ENCODE data around the gene CEP85L.
A peak's percentile ranks its signal among the peaks of the same experiment; 100 is the strongest.

Gene CEP85L

DNA sequence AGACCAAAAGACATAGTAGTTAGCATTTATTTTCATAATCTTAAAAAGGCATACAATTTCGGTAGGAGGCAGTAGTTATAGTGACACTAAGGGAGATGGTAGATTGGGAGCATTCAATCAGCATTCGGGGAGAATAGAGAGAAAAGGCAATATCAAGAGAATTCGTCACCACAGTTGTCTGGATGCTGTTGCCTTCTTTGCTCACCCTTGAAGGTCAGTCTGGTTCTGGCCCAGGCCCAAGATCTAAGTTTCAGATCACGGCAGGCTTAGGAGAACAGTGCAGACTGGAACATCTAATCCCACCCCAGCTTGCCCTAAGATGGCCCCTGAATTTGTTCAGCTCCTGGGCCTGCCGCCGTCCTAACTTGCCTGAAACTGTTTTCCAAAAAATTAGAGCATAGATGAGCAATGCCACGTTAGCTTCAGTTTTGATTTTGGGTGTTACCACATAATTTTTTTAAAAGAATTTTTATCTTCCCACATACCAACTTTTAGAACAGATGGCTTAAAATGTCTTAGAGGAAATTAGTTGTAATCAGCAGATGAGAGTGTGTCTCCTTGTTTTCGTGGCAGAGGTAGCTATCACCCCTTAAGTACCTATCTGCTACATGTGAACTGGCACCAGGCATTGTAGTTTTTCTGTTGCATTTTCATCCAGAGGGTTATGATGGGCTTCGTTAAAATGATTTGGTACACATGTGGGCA lies 8.3 kb upstream of the CEP85L start:
- no peak for DNase-seq

DNA sequence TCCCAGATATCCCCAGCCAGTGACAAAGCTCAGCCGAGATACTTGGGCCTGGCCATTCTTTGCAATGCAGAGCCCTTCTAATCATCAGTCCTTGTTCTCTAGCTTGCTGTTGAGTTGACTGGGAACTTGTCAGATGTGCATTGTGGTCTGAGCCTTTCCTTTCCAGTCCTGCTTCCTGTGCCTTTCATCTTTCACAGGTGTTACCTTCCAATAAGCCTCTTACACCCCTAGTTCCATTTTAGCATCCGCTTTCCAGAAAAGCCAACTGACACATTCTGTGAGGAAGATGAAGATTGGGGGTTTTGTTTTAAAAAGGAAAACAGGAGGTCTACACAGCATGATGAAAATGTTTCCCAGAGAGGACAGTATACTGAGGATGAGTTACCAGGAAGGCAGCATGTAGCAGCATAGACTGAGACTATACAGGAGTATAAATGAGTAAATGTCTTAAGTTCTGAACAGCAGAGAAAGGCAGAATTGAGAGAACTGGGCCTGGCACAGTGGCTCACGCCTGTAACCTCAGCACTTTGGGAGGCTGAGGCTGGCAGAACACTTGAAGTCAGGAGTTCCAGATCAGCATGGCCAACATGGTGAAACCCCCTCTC lies 5.6 kb upstream of the CEP85L start:
- no peak for DNase-seq

DNA sequence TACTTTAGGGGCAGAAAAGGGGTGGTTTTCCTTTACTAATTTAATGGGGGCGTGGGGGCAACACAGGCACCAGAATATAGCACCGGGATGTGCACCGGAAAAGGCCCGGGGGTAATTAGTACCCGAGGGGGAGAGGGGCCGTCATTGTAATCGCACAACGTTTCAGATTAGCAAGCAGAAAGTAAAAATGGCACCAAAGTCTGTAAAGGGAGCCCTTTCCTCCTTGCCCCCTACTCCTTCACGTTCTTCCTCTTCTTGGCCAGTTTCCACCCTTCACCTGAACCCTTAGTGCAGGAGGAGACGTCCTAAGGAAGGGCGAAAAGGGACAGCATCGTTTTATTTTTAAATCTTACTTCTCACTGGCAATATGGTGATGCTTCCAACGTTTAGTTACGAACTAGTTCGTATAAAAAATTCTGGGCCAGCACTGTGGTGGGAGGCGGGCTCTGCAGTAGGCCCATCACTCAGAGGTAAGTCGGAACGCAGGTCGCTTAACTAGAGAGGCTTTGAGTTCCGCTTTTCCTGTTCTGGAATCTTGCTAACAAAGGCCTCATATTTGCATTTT lies 742 bp upstream of the CEP85L start:
- DNase-seq, result no peak

DNA sequence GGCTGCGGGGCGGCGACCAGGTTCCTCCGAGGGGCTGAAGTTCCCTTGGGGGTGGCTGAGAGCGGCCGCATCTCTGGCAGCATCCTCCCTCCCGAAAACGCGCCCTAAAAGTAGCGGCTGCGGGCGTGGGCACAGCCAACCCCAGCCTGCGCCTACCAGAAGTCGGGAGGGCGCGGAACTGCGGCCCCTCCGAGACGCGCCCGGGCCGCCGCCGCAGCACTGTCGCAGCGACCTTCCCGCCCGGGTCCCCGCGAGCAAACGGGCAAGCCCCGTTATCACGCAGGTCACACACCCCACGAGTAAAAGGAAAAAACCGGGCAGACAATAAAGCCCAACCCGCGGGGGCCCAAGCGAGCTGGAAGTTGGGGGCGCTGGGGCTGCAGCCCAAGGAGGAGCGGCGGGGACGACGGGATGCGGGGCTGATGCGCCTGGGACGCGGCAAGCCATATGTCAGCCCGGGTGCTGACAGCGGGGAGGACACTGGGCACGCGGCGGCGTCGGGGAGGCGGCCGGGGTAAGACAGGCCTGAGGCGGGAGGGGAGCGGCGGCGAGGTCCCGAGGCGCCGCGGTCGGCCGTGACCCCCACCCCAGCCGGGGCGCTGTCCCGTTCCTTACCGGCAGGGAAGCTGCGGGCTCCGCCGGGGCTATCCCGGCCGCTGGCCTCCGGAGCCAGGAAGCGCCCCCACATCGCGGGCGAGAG lies 659 bp downstream of the CEP85L start:
- peak; percentile 27 for DNase-seq

DNA sequence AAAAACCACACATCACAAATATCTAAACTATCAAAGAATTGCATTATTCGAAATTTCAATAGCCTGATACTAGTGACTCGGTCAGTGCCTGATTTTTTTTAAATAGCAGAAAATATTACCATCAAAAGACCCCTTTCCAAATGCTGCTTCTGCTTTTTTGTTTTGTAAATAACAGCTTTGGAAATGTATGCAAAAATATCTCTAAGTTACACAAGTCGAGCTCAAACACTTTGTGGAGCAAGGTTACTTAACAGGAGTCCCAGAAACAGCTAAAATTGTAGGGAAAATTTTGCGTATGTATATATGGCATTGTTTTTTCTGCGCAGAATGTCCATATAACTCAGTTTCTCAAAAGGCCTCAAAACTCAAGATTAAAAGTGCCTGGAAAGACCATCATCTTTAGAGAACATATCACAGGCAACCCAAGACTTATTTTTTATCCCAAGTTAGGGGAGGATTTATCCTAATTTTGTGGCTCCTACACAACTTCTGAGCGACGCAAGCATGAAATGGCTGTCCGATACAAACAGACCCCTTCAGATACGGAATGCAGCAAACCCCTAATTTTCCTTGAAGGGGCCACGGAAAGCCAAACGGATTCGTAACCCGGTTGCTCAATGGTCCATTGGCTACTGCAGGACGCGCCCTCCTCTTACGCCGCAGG lies 1.3 kb downstream of the CEP85L start:
- DNase-seq, result no peak

DNA sequence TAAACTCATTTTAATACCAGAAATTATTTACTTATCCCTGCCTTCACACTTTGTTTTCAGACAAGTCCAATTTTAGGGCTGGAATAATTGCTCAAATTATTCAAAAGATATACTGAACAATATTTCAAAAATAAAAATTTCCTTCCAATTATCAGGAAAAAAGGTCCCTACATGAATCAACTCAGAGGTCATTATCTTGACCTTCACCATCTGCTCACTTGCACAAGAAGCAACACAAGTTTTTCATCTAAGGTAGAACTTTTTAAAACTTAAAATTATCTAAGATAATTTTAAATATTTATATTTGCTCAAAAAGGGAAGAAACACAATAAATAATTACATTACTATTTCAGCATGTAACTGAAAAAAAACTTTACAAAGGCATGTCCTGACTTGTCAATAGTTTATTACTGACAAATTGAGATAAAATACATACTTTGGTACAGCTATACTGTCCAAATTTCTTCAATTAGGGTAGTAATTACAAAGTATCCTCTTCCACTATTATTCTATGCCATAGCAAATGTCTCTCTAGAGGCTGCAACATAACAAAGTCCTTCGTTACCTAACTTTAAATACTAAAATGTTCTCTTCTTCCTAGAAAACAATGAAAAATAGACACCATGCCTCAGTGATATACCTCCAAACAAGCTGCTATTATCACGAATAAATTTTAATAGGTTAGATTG lies 2.4 kb downstream of the CEP85L start:
- no peak for DNase-seq

DNA sequence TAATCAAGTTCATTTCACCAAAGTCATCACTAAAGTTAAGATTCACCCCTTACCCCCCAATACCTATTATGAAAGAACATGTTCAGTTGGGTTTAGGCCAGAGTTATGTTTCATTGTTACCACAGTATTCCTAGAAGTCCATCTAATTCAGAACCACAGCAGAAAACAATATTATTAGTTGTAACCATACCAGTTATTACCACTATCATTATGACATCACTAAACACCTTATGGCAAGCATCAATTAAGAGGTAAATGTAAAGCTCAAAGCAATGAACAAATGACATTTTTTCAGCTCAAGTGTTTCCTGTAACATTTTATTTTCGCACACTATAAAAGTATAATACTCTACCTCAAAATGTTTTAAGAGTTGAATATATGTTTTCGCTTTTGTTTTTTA lies 4.4 kb downstream of the CEP85L start:
- DNase-seq, result no peak

DNA sequence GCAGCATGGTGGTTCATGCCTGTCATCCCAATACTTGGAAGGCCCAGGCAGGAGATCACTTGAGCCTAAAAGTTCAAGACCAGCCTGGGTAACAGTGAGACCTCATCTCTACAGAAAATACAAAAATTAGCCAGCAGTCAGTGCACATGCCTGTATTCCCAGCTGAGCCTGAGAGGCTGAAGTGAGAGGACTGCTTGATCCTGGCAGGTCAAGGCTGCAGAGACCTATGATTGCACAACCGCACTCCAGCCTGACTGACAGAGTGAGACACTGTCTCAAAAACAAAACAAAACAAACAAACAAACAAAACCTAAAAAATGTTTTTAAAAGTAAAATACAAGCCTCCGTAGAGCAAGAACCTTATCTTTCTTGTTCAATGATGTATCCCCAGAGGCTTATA lies 6.0 kb downstream of the CEP85L start:
- no peak for DNase-seq

DNA sequence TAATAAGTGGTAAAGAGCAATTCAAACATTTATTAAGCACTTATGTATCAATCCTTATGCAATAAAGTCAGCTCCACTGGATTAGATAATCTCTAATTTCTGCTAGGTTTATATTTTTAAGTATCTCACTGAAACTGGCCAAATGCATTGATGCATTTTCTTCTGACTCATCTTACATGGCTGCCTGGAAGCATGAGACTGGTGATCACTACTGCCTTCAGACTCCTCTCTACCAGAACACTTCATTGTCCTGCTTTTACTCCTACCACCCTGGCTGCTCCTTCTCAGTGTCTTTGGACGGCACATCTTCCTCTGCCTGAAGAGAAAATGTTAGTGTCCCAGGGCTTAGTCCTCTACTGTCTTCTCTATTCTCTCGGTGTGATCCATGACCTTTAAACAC lies 7.4 kb downstream of the CEP85L start:
- no peak for DNase-seq

DNA sequence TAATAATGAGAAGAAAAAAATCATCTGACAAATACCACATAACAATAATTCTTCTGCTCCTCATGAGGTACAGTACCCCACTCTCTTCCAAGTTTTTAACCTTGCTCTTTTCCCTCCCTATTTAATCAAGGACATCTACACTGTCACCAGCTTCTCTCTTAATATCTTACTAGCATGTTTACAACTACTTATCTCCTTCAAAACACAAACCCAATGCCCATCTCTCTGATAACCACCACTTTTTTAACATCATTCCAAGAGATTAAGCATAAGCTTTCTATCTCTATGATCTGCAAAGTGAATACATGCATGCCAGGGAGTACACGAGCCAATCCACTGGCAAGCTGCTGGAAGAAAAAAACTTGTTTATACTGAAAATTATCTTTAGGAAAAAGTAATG lies 10.3 kb downstream of the CEP85L start:
- DNase-seq, result no peak

DNA sequence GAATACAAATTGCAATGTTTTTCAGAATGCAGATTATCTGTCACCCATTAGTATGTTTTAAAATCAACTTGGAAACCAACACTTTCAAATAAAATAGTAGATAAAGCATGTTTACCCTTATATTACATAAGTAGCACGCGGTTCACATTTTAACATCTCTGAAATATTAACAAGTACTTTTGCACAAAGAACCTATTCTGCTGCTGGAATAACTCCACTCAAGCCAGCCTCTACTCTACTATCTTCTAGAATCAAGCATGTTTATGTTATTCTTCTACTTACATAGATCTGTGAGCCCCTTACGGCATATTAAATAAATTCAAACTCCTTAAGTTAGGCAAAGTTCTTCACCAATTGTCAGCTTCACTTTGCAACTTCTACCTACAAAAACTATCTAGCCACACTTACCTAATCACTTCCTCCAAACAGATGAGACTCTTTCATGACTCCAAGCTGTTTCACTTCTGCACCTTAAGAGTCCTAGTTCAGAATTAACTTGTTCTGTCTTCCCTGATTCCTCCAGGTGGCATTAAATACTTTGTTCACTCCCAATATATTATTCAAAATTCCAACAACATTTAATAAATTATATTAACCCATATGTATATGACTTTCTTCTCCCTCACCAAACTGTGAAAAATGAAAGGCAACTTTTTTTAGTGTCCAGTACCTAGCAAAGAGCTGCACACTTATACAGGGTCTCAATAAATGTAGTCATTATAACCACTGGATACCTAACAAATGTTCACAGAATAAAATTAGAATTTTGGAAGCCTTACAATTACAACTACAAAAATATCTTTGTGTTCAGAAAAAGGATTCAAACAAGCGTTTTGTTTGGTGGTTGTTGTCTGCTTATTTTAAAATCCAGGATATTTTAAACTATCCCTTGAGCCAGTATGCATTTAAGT lies 12.1 kb downstream of the CEP85L start:
- DNase-seq, result no peak

DNA sequence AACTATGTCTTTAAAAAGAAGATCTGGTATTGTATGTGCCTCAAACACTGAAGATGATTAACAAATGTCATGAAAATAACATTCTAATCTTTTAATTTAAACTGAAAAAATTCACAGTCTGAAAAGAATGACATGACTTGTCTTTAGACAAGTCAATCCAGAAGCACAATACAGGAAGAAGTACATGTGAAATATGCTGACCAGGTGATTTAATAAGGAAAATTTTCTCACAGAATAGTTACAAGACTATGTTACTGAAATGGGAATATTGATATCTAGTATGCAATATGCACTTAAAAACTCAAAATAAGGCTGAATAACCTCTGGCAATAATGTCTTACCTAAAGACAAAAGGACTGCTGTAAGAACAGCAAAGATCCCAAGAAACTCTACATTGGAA lies 13.1 kb downstream of the CEP85L start:
- no peak for DNase-seq

DNA sequence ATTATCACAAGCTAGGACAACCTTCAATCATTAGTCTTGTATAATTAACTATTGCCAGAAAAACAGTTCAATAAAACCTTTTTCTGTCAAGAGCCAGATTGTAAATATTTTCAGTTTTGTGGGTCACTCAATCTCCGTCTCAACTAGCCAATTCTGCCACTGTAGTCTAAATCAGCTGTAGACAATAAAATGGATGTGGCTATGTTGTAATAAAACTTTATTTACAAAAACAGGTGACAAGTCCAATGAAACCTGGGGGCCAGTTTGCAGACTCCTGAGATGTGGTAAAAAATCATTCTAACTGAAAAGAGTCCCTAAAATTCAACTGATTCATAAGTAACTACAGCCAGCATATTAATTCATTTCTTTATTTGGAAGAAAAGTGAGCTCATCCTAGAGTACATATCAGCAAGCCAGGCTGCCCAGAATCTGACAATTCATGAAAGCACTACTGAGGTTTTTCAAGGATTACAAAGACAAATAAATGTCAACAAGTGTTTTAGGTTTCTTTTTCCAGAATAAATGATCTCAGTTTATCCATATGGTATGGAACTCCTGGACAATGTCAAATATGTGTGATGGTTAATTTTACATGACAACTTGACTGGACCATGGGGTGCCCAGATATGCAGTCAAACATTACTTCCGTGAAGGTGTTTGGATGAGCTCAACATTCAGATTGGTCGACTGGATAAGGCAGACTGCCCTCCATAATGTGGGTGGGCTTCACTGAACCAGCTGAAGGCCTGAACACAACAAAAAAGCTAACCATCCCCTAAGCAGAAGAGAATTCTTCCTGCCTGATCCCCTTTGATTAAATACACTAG lies 15.3 kb downstream of the CEP85L start:
- no peak for DNase-seq

DNA sequence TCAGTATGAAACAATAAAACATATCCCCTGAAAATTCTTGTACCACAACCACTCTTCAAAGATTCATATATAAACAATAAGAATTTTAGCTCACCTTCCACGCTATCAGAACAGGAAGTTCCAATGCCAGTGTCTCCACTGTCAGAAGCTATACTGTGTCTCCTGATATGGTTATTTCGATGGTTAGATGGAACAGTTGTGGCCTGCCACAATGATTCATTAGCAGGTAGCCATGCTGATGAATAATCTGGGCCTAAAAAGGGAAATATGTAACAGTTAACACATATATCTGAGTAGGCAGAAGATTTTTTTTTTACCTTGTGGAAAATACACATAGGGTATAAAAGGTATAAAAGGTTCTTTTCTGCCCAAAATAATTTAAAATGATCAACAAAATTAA lies 19.0 kb downstream of the CEP85L start:
- no peak for DNase-seq

DNA sequence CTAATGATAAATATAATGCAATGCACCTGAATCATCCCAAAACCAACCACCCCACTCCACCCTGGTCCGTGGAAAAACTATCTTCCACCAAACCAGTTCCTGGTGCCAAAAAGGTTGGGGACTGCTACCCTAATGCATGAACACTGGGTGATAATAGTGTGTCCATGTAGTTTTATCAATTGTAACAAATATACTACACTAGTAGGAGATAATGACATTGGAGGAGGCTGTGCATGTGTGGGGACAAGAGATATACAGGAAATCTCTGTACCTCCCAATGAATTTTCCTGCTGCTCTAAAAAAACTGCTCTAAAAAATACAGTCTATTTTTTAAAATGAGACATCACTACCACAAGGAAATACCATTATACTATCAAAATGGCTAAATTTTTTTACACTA lies 20.5 kb downstream of the CEP85L start:
- no peak for DNase-seq

DNA sequence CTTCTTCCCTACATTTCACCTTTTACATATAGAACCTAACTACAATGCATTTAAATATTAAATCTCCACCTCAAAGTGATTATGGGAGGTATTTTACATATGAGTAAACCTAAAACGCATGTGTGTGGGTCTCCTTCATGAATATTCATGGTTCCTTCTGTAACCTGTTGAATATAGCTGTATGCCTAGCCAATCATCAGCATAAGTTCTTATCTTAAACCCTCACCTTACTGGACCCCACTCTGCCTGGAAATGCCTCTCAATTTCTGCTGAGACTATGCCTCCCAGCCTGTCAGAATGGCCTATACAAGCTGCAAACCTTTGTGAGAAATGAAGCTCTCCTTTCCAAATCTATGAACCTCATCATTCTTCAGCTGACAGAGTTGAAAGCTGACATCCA lies 21.3 kb downstream of the CEP85L start:
- no peak for DNase-seq

DNA sequence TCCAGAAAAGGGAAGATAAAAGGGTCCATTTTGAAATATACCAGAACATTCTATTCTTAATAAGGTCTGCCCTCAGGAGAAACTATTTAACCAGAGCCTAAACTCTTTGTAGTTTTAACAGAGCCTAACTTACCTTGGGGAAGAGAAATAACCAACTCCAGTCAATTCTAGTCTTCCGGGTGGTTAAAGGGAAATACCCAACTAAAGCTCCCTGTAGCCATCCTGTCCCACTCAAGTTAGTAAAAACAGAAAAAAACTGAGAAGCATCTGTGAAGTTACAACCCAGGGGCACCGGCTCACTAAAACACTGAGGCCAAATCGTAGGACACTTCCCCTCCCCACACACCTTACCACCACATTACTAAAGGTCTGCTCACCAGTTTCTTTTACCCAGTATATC lies 23.7 kb downstream of the CEP85L start:
- DNase-seq, result no peak

DNA sequence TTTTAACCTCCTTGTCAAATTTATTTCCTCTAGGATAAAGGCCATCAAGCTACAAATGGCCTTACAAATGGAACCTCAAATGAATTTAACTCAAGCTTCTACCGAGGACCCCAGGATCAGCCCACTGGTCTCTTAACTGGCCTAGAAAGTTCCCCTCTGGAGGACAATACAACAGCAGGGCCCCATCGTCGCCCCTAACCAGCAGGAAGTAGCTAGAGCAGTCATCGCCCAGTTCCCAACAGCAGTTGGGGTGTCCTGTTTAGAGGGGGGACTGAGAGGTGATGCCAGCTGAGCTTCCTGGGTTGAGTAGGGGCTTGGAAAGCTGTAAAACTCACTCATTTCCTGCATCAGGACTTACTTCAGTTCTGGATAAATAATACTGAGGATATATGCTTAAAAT lies 25.6 kb downstream of the CEP85L start:
- no peak for DNase-seq

DNA sequence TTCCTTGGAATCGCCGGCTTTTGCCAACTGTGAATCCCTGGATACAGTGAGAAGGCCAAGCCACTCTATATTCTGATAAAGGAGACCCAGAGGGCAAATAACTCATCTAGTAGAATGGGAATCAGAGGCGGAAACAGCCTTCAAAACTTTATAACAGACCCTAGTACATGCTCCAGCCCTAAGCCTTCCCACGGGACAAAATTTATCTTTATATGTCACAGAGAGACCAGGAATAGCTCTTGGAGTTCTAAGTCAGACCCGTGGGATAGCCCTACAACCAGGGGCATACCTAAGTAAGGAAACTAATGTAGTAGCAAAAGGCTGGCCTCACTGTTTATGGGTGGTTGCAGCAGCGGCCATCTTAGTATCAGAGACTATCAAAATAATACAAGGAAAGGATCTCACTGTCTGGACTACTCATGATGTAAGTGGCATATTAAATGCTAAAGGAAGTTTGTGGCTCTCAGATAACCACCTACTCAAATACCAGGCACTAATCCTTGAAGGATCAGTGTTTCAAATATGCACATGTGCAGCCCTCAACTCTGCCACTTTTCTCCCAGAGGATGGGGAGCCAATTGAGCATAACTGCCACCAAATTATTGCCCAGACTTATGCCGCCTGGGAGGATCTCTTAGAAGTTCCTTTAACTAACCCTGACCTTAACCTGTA lies 29.5 kb downstream of the CEP85L start:
- DNase-seq, result no peak

DNA sequence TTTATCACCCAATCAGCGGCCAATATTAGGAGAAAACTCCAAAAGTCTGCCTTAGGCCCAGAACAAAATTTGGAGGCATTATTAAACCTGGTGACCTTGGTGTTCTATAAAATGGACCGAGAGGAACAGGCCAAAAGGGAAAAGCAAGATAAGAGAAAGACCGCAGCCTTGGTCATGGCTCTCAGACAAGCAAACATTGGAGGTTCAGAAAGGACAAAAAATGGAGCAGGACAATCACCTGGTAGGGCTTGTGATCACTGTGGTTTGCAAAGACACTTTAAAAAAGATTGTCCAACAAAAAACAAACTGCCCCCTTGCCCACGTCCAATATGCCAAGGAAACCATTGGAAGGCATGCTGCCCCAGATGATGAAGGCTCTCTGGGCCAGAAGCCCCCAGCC lies 31.2 kb downstream of the CEP85L start:
- no peak for DNase-seq

All from GDM1 (cell line).